ENCODE measurements around the gene LMAN1L.

DNA sequence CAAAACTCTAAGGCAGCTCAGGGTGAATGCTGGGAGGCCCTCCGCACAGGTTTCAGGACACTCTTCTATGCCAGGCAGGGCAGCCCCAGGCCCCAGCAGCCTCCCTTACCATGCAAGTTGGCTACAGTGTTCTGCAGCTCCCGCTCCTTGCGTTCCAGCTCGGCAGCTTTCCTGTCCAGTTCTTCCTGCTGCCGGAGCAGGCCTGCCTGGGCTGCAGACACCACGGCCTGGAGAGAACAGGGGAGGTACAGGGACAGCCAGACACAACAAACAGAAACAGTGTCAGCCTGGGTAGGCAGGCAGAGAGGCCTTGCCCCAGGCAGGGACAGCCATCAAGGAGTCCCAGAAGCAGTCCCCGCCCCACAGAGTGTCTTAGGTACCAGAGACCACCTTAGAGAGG lies 39.3 kb downstream of the LMAN1L start:
- TF ChIP-seq, protein P1, sequence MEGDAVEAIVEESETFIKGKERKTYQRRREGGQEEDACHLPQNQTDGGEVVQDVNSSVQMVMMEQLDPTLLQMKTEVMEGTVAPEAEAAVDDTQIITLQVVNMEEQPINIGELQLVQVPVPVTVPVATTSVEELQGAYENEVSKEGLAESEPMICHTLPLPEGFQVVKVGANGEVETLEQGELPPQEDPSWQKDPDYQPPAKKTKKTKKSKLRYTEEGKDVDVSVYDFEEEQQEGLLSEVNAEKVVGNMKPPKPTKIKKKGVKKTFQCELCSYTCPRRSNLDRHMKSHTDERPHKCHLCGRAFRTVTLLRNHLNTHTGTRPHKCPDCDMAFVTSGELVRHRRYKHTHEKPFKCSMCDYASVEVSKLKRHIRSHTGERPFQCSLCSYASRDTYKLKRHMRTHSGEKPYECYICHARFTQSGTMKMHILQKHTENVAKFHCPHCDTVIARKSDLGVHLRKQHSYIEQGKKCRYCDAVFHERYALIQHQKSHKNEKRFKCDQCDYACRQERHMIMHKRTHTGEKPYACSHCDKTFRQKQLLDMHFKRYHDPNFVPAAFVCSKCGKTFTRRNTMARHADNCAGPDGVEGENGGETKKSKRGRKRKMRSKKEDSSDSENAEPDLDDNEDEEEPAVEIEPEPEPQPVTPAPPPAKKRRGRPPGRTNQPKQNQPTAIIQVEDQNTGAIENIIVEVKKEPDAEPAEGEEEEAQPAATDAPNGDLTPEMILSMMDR (IDR thresholded peaks at IDR 0.05 in 4 of 5, conservative IDR thresholded peaks at IDR 0.05 in 1 of 5) = no peak
- TF ChIP-seq POLR2A (IDR thresholded peaks at IDR 0.05) = no peak
